ENCODE results near the gene TNFAIP3.
"Not testable (repeated sequence)": the region's sequence is repeated elsewhere in the genome, so short reads cannot be mapped to it uniquely, and the experiment has no call there.

The TNFAIP3 gene

DNA sequence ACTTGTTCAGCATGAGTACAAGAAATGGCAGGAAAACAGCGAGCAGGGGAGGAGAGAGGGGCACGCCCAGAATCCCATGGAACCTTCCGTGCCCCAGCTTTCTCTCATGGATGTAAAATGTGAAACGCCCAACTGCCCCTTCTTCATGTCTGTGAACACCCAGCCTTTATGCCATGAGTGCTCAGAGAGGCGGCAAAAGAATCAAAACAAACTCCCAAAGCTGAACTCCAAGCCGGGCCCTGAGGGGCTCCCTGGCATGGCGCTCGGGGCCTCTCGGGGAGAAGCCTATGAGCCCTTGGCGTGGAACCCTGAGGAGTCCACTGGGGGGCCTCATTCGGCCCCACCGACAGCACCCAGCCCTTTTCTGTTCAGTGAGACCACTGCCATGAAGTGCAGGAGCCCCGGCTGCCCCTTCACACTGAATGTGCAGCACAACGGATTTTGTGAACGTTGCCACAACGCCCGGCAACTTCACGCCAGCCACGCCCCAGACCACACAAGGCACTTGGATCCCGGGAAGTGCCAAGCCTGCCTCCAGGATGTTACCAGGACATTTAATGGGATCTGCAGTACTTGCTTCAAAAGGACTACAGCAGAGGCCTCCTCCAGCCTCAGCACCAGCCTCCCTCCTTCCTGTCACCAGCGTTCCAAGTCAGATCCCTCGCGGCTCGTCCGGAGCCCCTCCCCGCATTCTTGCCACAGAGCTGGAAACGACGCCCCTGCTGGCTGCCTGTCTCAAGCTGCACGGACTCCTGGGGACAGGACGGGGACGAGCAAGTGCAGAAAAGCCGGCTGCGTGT lies 11.6 kb downstream of the TNFAIP3 start:
- no peak for DNase-seq (ENCODE audit: low spot score)

DNA sequence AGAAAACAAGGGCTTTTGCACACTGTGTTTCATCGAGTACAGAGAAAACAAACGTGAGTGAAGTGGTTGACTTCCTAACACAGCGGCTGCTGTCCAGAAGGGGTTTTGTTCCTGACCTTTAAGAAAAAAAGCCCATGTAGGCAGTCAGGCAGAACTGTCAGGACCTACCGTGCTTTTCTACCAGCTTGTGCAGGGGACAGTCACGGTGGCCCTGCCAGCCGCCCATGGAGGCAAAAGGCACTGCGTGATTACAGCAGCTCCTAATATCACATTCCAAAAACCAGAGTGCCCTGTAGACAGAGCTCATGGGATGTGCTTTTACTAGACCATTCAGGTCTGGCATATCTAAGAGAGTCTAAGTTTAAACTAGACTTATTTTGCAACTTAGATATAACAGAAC lies 12.2 kb downstream of the TNFAIP3 start:
- no peak for DNase-seq (ENCODE audit: low spot score)

DNA sequence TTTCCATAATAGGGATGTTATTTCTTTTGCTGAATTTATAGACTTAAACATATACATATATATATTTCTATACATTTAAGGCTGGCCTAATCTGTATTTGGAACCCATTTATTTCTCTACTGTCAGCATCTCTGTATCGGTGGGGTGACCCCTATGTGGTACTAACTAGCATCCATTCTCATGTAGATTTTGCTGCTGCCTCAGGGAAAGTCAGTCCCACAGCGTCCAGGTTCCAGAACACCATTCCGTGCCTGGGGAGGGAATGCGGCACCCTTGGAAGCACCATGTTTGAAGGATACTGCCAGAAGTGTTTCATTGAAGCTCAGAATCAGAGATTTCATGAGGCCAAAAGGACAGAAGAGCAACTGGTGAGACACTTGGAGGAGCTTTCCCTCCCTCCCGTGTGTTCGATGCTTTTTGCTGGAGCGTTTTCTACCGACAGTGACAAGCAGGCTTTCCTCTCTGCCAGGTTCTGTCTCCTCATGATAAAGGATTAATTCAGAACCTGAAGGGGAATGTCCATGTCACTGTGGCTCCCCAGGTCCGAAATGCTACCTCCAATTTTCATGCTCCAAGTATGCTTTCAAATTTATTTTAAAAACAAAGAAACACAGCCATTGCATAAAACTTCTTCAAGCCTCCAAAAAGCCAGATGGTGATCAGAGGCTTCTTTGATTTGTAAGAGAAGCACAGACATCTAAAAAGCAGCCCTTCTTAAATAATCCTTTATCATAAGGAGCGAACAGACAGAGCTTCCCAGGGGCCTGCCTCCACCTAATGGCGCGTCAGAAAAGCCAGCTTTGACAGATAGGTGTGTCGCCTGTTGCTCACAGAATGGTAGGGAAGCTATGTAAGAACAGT lies 13.1 kb downstream of the TNFAIP3 start:
- no peak for DNase-seq (ENCODE audit: low spot score)

DNA sequence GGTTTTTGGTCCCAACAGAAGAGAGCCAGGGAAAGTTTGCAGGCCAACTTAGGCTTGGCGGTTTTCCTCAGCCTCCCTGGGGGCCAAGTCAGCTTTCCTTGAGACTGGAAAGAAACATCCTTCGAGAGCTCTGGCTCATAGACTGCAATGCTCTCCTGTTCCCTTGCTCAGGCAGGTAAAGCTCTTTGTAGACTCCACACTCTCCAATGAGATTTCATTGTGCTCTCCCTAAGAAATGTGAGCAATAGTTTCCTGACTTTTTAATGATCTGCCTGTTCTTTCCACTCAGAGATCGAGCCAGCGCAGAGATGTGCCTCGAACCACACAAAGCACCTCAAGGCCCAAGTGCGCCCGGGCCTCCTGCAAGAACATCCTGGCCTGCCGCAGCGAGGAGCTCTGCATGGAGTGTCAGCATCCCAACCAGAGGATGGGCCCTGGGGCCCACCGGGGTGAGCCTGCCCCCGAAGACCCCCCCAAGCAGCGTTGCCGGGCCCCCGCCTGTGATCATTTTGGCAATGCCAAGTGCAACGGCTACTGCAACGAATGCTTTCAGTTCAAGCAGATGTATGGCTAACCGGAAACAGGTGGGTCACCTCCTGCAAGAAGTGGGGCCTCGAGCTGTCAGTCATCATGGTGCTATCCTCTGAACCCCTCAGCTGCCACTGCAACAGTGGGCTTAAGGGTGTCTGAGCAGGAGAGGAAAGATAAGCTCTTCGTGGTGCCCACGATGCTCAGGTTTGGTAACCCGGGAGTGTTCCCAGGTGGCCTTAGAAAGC lies 13.9 kb downstream of the TNFAIP3 start:
- DNase-seq (ENCODE audit: low spot score), result no peak

DNA sequence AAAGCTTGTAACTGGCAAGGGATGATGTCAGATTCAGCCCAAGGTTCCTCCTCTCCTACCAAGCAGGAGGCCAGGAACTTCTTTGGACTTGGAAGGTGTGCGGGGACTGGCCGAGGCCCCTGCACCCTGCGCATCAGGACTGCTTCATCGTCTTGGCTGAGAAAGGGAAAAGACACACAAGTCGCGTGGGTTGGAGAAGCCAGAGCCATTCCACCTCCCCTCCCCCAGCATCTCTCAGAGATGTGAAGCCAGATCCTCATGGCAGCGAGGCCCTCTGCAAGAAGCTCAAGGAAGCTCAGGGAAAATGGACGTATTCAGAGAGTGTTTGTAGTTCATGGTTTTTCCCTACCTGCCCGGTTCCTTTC lies 14.4 kb downstream of the TNFAIP3 start:
- no peak for DNase-seq (ENCODE audit: low spot score)

DNA sequence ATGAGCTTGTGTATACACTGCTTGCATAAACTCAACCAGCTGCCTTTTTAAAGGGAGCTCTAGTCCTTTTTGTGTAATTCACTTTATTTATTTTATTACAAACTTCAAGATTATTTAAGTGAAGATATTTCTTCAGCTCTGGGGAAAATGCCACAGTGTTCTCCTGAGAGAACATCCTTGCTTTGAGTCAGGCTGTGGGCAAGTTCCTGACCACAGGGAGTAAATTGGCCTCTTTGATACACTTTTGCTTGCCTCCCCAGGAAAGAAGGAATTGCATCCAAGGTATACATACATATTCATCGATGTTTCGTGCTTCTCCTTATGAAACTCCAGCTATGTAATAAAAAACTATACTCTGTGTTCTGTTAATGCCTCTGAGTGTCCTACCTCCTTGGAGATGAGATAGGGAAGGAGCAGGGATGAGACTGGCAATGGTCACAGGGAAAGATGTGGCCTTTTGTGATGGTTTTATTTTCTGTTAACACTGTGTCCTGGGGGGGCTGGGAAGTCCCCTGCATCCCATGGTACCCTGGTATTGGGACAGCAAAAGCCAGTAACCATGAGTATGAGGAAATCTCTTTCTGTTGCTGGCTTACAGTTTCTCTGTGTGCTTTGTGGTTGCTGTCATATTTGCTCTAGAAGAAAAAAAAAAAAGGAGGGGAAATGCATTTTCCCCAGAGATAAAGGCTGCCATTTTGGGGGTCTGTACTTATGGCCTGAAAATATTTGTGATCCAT lies 15.3 kb downstream of the TNFAIP3 start:
- no peak for DNase-seq (ENCODE audit: low spot score)

DNA sequence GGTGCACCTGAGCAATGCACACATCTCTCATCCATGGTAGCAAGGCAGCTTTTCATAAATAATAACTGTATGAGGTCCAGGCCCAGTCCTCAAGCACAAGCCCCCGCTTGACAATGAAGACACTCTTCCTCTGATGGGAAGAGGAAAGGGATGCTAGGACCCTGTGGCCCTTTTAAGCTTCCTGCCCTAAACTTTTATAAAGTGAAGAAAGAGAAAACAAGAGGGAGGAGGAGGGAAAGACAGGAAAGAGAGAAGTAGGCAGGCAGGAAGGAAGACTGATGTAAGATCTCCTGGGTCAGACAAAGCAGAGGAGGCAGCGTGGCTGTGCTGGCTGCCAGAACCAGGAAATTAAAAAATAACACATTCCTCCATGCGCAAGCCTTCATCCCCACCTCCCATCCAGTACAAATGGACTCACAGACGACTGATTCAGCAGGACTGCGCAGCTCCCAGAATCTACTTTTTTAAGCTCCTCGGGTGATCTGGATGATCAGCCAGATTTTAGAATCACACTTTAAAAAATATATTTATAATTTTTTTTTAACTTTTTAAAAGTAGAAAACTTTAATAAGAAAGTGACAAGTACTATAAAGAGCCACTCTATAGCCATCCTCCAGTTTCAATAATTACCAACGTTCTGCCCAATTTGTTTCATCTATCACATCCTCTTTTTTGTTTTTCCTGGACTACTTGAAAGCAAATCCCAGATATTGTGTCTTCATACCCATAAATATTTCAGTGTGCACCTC lies 16.5 kb downstream of the TNFAIP3 start:
- no peak for DNase-seq (ENCODE audit: low spot score)

DNA sequence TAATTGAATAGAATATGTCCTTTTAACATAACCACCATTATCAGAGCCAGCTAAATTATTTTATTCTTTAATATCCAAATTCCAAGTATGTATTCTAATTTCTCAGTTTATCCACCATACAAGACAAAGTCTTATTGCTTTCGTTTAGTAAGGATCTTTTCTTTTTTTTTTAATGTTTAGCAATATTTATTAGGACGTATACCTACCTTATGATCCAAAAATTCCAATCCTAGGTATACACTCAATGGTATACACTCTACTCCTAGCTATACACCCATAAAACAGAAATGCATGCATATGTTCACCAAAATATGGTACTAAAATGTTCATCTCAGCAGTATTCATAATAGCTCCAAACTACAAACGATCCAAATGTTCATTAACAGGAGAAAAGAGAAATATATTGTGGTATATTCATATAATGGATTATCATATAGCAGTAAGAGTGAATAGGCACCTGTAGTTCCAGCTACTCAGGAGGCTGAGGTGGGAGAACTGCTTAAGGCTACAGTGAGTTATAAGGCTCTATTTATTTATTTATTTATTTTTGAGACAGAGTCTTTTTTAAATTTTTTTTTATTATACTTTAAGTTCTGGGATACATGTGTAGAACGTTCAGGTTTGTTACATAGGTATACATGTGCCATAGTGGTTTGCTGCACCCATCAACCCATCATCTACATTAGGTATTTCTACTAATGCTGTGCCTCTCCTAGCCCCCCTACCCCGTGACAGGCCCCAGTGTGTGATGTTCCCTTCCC lies 17.3 kb downstream of the TNFAIP3 start:
- DNase-seq (ENCODE audit: low spot score), result no peak

DNA sequence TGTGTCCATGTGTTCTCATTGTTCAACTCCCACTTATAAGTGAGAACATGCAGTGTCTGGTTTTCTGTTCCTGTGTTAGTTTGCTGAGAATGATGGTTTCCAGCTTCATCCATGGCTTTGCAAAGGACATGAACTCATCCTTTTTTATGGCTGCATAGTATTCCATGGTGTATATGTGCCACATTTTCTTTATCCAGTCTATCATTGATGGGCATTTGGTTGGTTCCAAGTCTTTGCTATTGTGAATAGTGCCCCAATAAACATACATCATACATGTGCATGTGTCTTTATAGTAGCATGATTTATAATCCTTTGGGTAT lies 17.8 kb downstream of the TNFAIP3 start:
- DNase-seq (ENCODE audit: low spot score), result not testable (repeated sequence)

DNA sequence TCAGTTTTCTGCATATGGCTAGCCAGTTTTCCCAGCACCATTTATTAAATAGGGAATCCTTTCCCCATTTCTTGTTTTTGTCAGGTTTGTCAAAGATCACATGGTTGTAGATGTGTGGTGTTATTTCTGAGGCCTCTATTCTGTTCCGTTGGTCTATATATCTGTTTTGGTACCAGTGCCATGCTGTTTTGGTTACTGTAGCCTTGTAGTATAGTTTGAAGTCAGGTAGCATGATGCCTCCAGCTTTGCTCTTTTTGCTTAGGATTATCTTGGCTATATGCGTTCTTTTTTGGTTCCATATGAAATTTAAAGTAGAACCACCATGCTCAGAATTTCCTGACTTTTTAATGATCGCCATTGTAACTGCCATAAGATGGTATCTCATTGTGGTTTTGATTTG lies 19.2 kb downstream of the TNFAIP3 start:
- DNase-seq (ENCODE audit: low spot score), result not testable (repeated sequence)

DNA sequence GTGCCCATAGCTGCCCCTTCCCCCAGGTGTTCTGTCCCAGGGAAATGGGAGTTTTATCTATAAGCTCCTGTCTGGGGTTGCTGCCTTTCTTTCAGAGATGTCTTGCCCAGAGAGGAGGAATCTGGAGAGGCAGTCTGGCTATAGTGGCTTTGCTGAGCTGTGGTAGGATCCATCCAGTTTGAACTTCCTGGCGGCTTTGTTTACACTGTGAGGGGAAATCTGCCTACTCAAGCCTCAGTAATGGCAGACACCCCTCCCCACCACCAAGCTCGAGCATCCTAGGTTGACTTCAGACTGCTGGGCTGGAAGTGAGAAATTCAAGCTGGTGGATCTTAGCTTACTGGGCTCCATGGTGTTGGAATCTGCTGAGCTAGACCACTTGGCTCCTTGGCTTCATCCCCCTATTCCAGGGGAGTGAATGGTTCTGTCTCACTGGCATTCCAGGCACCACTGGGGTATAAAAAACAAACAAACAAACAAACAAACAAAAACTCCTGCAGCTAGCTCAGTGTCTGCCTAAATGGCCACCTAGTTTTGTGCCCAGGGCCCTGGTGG lies 24.0 kb downstream of the TNFAIP3 start:
- no peak for DNase-seq (ENCODE audit: low spot score)

DNA sequence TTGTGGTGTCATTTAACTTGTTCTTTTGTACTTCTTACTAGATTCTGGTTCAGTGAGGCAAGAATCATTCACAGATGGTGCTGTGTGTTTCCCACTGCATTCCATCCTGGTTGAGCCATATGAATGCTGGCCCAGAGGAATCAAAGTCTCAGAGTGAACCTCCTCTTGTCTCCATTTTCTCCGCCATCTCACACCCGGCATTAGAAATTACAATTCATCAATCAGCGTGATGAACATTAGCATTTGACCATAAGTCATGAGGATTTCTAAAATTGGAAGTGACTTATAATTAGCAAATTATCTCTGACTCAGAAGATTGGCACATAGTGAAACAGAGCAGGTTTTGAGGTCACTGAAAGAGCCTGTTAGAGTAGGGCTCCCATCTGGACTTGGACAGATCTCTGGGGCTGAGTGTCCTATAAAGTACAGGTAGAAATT lies 25.2 kb downstream of the TNFAIP3 start:
- DNase-seq (ENCODE audit: low spot score), result no peak

DNA sequence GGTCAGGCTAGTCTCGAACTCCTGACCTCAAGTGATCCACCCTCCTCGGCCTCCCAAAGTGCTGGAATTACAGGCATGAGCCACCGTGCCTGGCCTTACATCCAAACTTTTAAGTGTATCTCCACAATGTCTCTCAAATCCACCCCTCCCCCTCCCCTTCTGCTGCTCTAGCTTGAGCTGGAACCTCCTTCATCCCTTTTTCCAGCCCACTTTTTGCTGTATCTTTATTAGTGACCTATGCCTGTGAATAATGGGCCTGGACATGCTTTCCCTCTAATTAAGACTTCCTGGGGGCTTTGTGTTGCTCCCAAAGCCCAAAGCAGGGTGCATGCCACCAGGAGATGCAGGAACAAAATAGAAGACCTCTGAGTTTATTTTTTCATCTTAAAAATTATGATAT lies 26.1 kb downstream of the TNFAIP3 start:
- no peak for DNase-seq (ENCODE audit: low spot score)

DNA sequence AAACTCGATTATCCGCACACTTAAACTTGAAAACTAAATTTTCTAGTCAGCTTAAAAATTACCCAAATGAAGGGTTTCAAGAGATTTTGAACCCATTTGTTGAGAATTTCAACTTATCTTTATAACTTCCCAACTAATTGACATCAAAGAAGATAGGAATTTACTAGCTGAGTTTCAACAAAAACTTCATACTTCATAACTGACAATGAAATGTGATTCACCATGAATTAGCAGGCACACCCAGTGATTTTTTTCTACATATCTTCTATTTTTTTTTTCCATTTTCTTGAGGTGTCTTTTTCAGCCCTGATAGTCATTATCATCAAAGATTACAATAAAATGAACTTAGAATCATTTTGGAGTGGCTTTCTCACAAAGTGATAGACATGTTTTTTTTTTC lies 26.7 kb downstream of the TNFAIP3 start:
- no peak for DNase-seq (ENCODE audit: low spot score)

DNA sequence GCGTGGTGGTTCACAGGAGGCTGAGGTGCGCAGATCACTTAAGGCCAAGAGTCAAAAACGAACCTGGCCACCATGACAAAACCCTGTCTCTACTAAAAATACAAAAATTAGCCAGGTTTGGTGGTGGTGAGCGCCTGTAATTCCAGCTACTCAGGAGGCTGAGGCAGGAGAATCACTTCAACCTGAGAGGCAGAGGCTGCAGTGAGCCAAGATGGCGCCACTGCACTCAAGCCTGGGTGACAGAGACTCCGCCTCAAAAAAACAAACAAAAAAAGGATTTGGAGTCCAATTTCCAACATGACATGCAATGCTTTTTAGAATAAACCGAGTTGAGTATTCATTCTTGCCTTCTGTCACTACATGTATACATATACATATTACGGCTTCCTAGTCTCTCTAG lies 27.3 kb downstream of the TNFAIP3 start:
- not testable (repeated sequence) for DNase-seq (ENCODE audit: low spot score)

DNA sequence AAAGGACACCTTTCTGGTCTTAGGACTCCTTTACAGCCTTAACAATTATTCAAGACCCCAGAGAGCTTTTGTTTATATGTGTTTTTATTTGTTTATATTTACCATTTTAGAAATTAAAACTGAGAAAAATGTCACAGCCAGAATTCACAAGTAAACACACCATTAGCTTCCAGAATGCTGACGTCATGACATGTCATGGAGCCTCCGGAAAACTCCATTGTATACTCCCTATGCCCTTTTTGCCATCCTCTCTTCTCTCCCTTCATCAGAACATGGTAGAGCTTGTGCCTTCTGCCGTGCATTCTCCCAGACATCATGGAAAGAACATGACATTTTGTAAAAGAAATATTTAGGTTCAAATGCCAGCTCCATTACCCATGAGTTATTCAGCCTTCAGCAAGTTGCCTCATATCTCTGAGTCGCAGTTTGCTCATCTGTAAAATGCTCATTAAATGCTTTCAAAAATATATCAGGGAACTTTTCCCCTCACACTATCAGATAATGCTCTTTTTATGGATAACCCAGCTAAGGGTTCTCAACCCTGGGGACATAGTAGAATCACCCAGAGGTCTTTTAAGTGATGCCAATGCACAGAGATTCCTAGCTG lies 27.8 kb downstream of the TNFAIP3 start:
- DNase-seq (ENCODE audit: low spot score), result no peak

DNA sequence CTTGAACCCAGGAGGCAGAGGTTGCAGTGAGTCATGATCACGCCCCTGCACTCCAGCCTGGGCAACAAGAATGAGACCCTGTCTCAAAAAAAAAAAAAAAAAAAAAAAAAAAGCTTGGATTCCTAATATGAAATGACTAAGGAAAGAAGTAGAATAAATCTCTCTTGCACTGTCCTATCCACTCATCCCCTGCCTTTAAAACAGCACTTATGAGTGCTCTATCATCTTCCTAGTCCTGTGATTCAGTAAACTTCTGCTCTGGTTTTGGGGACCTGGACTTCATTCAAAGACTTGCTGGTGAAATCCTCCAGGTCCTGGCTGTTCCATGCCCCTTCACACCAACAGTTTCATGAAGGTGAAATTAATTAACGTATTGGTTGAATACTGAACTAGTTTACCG lies 29.6 kb downstream of the TNFAIP3 start:
- no peak for DNase-seq (ENCODE audit: low spot score)

DNA sequence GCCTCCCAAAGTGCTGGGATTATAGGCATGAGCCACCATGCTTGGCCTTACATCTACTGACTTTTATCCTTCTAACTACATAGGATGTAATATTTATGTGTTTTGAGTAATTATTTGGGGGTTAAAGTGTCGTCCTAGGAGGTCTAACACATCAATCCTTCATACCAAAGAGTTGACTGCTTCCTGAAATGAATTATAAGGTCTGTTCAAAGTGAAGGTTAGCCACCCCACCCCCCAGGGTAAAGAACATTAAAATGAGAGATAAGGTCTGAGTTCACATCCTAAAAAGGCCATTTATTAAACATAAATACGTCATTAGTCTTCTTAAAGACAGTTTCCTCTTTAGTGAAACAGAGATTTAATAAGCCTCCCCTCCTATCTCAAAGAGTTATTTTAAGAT lies 33.8 kb downstream of the TNFAIP3 start:
- DNase-seq (ENCODE audit: low spot score), result no peak

DNA sequence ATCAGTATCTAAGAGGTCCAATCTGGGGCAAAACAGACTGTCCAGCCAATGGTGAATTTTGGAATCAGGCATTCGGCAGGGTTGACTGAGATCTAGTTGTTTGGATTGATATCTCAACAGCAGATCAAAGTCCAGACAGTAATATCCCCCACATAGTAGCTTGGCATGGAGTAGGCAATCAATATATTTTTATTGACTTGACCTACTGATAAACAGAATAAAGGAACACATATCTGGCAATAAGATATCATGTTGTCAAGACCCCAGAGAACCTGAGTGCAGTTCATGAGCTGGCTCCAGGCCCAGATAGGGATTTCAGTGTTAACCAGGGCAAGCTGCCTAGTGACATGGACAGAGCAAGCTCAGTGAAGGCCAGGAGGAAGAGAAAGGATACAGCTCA lies 34.4 kb downstream of the TNFAIP3 start:
- no peak for DNase-seq (ENCODE audit: low spot score)

DNA sequence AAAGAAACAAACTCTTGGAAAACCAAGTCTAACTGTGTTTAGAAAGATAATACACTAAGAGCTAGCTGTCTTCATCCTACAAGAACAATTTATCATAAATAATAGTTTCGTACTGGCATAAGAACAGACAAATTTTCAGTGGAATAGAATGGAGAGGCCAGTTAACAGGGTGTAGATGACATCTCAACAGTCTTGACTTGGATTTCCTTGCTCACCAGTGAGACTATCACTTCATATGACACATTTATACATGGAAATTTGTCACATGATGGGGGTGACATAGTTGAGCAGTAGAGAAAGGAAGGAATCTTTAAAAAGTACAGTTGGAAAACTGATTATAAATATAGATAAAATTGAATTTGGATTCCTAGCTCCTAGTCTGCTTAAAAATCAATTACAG lies 35.6 kb downstream of the TNFAIP3 start:
- no peak for DNase-seq (ENCODE audit: low spot score)
